ENCODE data around the gene TOX2. TPM values are rescaled to one million over a fixed set of nuclear protein-coding genes. Genes with fewer than 3 reads are reported as not detected.

TOX2 gene
- total RNA-seq, 6 experiments from 2014 or later: 1.5 to 5.0 (median 2.2) TPM

DNA sequence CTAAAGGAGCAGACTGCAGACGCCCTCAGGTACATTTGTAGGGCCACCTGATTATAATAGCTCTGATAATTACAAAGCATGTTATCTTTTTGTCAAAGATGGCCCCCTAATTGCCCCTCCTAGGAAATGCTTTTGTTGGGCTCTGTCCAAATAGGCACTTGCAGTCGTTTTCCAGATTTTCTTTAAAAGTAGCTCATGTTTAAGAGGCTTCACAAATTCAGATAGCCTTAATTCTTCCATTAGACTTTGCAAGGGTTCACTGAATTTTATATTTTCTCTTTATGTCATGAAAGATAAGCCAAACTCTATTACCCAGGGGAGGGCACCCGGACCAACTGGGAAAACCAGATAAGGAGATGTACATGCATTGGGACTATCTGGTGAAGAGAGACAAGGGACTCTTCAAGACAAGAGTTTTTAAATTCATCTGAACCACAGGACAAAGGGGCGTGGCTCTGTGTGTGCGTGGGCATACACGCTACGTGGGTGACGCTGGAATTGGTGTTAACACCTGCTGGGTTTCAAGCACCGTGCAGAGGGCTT, 95.6 kb downstream of the TOX2 start:
- TF ChIP-seq POLR2A (IDR thresholded peaks at IDR 0.05): no peak
- TF ChIP-seq, protein P1, sequence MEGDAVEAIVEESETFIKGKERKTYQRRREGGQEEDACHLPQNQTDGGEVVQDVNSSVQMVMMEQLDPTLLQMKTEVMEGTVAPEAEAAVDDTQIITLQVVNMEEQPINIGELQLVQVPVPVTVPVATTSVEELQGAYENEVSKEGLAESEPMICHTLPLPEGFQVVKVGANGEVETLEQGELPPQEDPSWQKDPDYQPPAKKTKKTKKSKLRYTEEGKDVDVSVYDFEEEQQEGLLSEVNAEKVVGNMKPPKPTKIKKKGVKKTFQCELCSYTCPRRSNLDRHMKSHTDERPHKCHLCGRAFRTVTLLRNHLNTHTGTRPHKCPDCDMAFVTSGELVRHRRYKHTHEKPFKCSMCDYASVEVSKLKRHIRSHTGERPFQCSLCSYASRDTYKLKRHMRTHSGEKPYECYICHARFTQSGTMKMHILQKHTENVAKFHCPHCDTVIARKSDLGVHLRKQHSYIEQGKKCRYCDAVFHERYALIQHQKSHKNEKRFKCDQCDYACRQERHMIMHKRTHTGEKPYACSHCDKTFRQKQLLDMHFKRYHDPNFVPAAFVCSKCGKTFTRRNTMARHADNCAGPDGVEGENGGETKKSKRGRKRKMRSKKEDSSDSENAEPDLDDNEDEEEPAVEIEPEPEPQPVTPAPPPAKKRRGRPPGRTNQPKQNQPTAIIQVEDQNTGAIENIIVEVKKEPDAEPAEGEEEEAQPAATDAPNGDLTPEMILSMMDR (IDR thresholded peaks at IDR 0.05): no peak
- H3K27me3 ChIP-seq: no peaks in the 10 kb centered on the region
- no peaks in the 10 kb centered on the region for H3K36me3 ChIP-seq
- WGBS (ENCODE audit: insufficient coverage, low coverage, low lambda C conversion rate, missing lambda C conversion rate): 75% methylated on average over 7 of the region's 9 CpGs
- intact Hi-C loops (cut with DNase I): no loop called here
- H3K4me1 ChIP-seq: no peaks in the 10 kb centered on the region
- ATAC-seq (no peak), DNase-seq (no peak)
- no peaks in the 10 kb centered on the region for H3K9me3 ChIP-seq
- H3K27ac ChIP-seq: no peak overlapping the region
- no peak overlapping the region for H3K4me3 ChIP-seq

DNA sequence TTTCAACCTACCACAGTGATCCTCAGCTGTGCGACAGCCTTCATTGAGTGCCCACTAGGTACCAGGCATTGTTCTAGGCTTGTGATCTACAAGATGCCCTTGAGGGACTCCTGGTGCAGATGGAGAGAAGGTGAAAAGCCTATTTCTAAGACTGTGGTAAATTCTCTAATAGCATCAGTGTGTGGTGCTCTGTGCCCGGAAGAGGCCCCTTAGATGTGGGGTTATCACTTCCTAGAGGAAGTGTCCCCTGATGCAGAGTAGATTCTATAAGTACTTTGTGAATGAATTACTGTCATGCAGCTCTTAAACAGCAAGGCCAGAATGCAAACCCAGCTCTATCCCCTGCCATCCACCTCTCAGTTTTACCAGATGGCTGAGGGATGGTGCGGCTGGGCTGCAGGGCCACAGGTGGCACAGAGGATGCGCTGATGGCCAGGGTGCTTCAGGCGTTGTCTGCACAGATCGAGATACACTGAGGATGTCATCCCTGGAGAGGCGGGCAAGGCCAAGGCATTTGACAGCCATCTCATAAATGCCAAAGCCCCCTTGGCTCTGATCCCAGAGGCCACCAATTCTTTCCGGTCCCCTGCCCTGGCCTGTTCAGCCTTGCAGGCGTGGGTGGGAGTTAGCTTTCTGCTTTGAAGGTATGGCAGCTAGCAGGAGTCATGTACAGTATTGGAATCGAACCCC, 96.7 kb downstream of the TOX2 start:
- intact Hi-C loops (cut with DNase I): no loop called here
- DNase-seq (no peak), ATAC-seq (no peak)
- 74% methylated on average over 7 of the region's 10 CpGs for whole genome bisulfite sequencing (ENCODE audit: insufficient coverage, low coverage, low lambda C conversion rate, missing lambda C conversion rate)
- Histone ChIP-seq H3K27me3 (no peaks in the 10 kb centered on the region), H3K4me1 (no peaks in the 10 kb centered on the region), H3K36me3 (no peaks in the 10 kb centered on the region), H3K4me3 (no peak overlapping the region), H3K27ac (no peak overlapping the region), H3K9me3 (no peaks in the 10 kb centered on the region)
- TF ChIP-seq, protein P1 (IDR thresholded peaks at IDR 0.05): no peak
- no peak for TF ChIP-seq POLR2A (IDR thresholded peaks at IDR 0.05)

DNA sequence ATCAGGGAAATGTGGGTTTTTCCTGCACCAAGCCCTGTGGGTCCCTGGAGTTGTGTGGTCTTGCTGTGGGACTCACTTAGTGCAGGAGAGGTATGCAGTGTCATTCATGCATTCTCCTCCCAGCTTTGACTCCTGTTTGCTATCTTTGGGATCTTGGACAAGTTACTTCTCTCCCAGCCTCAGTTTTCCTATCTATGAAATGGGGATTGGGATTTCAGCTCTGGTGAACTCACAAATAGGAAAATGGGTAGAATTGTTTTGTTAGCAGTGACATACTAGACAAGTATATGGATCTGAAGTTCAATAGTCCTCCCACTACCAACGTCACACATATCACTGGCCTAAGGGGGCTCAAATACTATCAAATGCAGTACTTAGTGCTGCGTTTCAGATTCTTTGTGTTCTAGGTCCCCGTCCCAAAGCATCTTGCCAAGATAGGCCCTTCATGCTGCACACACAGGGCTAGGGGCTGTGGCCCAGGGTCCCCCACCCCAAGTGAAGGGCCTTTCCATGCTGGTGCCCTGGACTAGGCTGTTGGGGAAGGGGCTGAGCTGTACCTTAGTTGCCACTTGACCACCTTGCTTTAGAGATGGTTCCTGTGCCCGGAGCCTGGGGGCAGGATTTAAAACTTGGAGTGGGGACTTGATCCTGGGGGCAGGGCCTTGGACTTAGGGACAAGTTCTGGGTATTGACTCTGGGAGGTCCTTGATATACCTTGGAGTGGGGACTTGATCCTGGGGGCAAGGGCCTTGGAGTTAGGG, 98.0 kb downstream of the TOX2 start:
- Histone ChIP-seq H3K9me3 (no peaks in the 10 kb centered on the region), H3K36me3 (no peaks in the 10 kb centered on the region), H3K27ac (no peak overlapping the region), H3K4me3 (no peak overlapping the region), H3K27me3 (no peaks in the 10 kb centered on the region), H3K4me1 (no peaks in the 10 kb centered on the region)
- no peak for TF ChIP-seq POLR2A (IDR thresholded peaks at IDR 0.05)
- intact Hi-C loops (cut with DNase I): no loop called here
- DNase-seq (no peak), ATAC-seq (no peak)
- 80% methylated on average over 4 of the region's 4 CpGs for WGBS (ENCODE audit: insufficient coverage, low coverage, low lambda C conversion rate, missing lambda C conversion rate)

DNA sequence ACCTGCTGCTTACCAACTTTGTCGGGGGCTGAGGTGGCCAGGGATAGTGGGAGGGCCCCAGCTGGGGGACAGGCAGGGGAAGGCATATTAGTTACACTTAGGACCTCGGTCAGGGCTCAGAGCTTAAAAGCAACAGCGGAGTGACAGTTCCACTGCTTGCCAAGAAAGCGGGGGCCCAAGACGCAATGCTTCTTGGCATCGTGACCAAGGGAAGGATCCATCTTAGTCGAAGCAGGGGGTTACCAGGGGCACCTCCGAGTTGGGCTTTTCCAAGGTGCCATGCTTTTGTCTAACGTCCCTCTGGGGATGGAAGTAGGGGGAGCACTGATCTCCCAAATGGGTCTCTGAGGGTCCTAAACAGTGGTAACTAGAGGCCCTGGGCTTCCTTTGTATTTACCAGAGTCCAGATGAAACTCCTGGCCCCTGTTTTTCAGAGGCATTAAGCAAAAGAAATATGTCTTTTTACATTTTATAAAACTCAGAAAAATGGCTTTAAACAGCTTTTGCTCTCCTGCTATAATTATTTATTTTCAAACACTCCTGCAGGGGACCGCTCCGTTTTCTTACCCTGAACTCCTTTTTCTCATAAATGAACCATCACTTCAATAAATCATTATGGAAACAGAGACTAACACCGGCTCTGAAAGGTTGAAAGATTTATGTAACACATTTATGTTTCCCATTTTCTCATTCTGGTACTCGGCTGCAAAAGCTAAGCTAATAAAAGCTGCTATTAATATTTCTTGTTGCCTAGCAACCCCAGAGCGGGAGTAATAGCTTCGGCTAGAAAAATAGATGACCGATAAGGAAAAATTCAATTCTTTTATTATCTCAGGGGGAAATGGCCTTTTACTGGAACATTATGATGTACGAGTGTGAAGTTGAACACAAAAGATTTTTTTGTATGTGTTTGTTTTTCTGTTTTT, 100.4 kb downstream of the TOX2 start:
- ATAC-seq: peak in 1 of 4 donors; percentile 12
- Histone ChIP-seq H3K27ac (no peak overlapping the region), H3K27me3 (no peaks in the 10 kb centered on the region), H3K4me3 (no peak overlapping the region), H3K9me3 (no peaks in the 10 kb centered on the region), H3K4me1 (no peaks in the 10 kb centered on the region), H3K36me3 (no peaks in the 10 kb centered on the region)
- no peak for DNase-seq
- no peak for TF ChIP-seq POLR2A (IDR thresholded peaks at IDR 0.05)
- TF ChIP-seq, protein P1 (IDR thresholded peaks at IDR 0.05): no peak
- intact Hi-C loops (cut with DNase I): no loop called here
- WGBS (ENCODE audit: insufficient coverage, low coverage, low lambda C conversion rate, missing lambda C conversion rate): 52% methylated on average over 10 of the region's 17 CpGs
